GM12873 (cell line): ENCODE measurements around the gene FAM13A.

Source experiments
- TF ChIP-seq, protein P1 (sequence below): IDR thresholded peaks from 2 replicates; pipeline ENCODE4 v1.5.1; 2012; ENCODE audit warnings: low read depth, mild to moderate bottlenecking, moderate library complexity, low read length, control low read depth; ENCODE audit not compliant: insufficient read depth; ENCODE audit errors: missing control alignments

FAM13A gene

DNA sequence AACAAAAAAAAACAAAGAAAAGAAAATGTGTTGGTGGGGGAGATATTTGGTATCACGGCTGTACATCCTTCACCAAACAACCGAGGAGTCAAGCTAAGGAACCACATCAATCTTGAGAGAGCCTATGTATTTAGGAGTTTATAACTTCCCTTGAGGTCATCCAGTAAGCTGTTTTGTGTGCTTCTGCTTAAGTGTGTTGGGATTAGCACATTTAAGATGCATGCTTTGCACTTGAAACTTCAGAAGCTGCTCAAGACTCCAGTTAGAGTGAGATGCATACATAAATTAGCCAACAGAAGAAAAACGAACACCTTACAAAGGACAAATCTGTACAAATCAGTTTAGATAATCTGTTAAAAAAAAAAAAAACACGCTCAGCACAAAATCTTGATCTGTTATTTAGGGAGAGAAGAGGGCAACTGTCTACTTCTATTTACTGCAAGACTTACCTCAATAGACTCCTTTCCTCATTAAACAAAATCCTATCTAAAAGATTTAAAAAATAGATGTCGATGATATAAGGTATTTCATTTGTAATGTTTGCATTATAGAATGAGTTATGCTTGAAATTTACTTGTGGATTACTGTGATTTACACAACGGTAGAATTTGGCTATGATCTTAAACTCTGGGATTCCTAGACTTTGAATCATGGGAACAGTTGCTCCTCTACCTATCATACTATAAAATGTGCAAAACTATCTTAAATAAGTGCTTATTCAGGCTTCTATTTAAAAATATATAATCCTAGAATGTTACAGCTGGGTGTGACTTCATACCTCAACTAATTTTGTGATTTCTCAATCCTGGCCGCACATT, 305.5 kb downstream of the FAM13A start:
- TF ChIP-seq, protein P1, sequence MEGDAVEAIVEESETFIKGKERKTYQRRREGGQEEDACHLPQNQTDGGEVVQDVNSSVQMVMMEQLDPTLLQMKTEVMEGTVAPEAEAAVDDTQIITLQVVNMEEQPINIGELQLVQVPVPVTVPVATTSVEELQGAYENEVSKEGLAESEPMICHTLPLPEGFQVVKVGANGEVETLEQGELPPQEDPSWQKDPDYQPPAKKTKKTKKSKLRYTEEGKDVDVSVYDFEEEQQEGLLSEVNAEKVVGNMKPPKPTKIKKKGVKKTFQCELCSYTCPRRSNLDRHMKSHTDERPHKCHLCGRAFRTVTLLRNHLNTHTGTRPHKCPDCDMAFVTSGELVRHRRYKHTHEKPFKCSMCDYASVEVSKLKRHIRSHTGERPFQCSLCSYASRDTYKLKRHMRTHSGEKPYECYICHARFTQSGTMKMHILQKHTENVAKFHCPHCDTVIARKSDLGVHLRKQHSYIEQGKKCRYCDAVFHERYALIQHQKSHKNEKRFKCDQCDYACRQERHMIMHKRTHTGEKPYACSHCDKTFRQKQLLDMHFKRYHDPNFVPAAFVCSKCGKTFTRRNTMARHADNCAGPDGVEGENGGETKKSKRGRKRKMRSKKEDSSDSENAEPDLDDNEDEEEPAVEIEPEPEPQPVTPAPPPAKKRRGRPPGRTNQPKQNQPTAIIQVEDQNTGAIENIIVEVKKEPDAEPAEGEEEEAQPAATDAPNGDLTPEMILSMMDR, result no peak

DNA sequence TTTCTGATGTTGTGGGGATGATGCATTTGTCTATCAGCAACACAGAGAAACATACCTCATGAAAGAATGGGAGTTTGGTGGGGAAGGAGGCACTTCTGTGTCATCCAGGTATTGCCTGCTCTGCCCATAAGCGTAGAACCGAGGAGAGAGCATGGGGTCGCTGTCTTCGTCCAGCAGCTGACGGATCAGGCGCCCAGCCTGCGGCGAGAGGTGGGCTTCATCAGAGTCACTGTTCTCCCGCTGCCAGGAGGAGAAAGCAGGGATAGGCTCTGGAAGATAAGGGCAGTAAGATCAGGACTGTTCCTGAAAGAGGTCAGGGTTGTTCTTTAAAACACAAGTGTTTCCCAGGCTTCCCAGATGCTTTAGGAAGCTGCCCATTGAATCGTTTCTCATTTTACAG, 306.6 kb downstream of the FAM13A start:
- TF ChIP-seq, protein P1, result no peak

DNA sequence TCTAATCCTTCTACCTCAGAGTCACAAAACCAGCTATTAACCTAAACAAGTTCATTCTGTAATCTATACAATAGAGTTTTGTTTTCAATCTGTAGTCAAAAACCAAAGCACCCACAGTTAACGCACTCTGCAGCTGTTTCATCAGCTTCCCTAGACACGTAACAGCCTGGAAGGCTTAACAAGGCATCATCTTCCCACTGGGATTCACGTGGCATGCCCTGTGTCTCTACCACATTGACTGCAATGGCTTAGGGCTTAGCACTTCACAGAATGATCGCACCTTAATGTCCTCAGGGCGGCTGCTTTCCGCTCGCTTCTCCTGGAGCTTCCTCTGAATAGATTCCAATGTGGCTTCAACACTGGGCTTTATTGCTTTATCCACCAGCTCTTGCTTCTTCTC, 309.6 kb downstream of the FAM13A start:
- TF ChIP-seq, protein P1, result no peak

DNA sequence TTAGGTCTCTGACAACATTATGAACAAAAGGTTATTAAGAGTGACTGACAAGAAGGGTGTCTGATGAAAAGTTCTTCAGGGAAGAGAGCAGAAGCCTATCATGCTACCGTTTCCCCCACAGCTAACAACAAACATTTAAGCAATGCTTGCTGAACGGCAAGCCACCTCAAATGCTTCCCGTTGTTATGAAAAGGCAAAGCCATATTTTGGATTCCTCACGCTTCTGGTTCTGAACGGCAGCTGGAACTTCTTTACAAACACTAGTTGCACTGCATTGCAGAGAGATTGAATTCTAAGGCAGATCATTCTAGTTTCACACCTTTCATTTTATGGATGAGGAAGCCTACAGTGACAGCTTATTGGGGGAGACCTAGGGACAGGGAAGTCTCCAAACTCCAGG, 310.8 kb downstream of the FAM13A start:
- TF ChIP-seq, protein P1, result no peak

DNA sequence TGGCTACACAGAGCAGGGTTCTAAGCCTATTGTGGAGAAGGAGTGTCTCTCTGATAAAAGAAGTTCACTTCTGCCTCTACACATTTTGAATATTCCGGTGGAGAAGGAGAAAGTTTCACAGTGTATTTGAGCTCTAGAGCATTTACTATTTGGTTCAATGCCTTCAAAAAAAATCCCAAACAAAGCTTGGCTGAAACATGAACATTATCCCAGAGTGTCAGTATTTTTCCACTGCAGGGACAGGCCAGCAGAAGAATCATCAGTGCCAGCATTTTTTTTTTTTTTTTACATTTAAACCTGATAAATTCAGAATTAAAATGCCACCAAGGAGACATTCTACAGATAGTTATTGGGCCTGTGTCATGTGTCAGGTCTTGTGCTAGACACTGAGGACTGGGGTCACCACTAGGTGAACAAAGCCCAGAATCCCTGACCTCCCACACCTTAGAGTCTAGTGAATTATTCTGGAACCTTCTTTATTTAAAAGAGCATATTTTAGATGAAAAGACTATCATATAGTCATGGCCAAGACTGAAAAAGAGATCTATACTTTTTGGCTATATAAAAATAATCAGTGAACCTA, 311.3 kb downstream of the FAM13A start:
- TF ChIP-seq, protein P1, result no peak

DNA sequence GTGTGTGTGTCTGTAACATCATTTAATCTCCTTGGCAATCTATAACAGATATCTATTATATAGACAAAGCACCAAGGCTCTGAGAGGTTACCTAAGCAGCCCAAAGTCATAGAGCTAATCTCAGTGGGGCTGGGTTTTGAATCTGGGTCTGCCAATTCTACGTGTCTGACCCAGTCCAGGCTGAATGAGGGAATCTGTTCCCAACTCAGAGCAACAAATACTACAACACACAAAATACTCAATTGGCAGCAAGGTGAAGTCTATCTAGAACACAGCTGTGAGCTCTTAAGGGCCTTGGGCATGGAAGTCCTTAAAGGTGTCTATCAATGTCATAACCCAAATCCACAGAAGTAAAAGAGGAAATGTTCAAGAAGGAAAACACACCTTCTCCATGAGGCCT, 311.8 kb downstream of the FAM13A start:
- TF ChIP-seq, protein P1, result no peak

DNA sequence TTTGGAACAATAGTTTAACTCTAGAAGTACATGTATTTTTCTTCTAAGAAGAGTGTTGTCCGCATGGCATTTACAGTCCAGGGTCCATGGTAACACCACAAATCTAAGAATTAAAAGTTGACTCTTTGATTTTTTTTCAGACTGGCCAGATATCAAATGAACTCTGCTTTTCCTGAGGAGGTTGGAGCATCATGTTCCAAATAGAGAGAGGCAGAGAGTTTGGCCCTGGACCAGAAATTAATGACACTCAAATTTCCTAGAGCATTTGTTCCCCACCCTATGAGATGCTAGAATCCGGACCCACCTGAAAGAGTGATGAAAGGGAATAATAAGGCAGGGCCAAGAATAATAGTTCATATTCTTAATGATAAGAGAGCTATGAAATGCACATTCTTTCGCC, 312.4 kb downstream of the FAM13A start:
- TF ChIP-seq, protein P1, result no peak
